Keratinocyte (primary cell): ENCODE results near the gene TPCN2.

ENCODE experiments used
- CTCF ChIP-seq, 3 experiments: IDR thresholded peaks in 1 of 3; conservative IDR thresholded peaks in 1 of 3; optimal IDR thresholded peaks in 1 of 3; 2 replicates in 2 of 3; 3 replicates in 1 of 3; pipeline versions ENCODE3 to v1.5.1; 2011; ENCODE audit warnings: low read length in 3 of 3, mild to moderate bottlenecking in 3 of 3, moderate library complexity in 2 of 3, control low read depth in 1 of 3, inconsistent platforms in 1 of 3; ENCODE audit not compliant: insufficient read depth in 2 of 3; ENCODE audit errors: extremely low read depth in 1 of 3
- EZH2 ChIP-seq: IDR thresholded peaks from one replicate; pipeline ENCODE4 v1.6.1; 2012; ENCODE audit warnings: inconsistent platforms, mild to moderate bottlenecking, low read length, moderate library complexity

GRCh38 chr11:69089258-69089657 is 40.5 kb downstream of the TPCN2 start:
- no peak for TF ChIP-seq CTCF (optimal IDR thresholded peaks at IDR 0.05 in 1 of 3, IDR thresholded peaks at IDR 0.05 in 1 of 3, conservative IDR thresholded peaks at IDR 0.05 in 1 of 3; ENCODE audit: extremely low read depth in 1 of 3, insufficient read depth in 2 of 3, low read length in 3 of 3)
- no peak for TF ChIP-seq EZH2
